ENCODE results near the gene SLC49A3.

Gene SLC49A3

GRCh38 chr4:661881-662761 is 26.8 kb downstream of the SLC49A3 start:
- H3K4me3 ChIP-seq (ENCODE audit: low read length): no peak overlapping the region
- no peak for DNase-seq (ENCODE audit: low read depth)
- no peak for TF ChIP-seq CTCF (conservative IDR thresholded peaks at IDR 0.05; ENCODE audit: low read length)

DNA sequence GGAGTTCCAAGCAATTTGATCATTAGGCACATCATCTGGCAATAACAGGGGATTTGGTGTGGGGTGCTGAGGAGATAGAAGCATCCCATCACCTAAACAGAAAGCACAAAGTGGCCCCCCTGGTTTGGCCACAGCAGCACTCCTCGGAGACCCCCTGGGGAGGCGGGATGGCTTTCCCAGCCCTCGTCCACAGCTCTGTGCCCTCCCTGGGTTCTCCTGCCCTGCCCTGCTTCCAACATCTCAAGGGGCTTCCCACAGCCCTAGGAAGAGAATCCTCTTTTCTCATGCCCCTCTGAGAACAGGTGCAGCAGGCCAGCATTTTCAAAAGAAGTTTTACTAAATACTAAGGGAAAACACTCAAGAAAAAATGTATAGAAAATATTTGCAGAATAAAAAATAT is 27.7 kb downstream of the SLC49A3 start:
- H3K4me3 ChIP-seq (ENCODE audit: low read length): no peak overlapping the region
- TF ChIP-seq CTCF (conservative IDR thresholded peaks at IDR 0.05; ENCODE audit: low read length): no peak
- no peak for DNase-seq (ENCODE audit: low read depth)

DNA sequence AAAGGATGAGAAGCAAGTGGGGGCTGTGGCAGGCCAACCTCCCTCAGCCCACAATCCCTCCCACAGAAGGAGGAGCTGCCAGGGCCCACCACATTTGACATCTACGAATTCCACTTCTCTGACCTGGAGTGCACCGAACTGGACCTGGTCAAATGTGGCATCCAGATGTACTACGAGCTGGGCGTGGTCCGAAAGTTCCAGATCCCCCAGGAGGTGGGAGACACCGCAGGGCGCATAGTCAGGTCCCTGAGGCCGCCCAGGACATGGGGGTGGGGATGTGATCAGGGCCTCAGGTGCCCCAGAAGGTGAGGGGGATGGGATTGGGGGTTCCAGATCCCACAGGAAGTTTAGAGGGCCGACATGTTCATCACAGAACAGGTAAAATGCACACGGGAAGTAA is 28.6 kb downstream of the SLC49A3 start:
- TF ChIP-seq CTCF (conservative IDR thresholded peaks at IDR 0.05; ENCODE audit: low read length): no peak
- H3K4me3 ChIP-seq (ENCODE audit: low read length): no peak overlapping the region
- no peak for DNase-seq (ENCODE audit: low read depth)

- H3K4me3 ChIP-seq (ENCODE audit: low read length): no peak overlapping the region
- TF ChIP-seq CTCF (conservative IDR thresholded peaks at IDR 0.05; ENCODE audit: low read length): no peak
- DNase-seq (ENCODE audit: low read depth): no peak
Observed at GRCh38 chr4:659851-660250, 29.1 kb downstream of the SLC49A3 start.

- H3K4me3 ChIP-seq (ENCODE audit: low read length): no peak overlapping the region
- no peak for TF ChIP-seq CTCF (conservative IDR thresholded peaks at IDR 0.05; ENCODE audit: low read length)
- no peak for DNase-seq (ENCODE audit: low read depth)
Observed at GRCh38 chr4:658681-659667, 30.0 kb downstream of the SLC49A3 start.

- no peak overlapping the region for H3K4me3 ChIP-seq (ENCODE audit: low read length)
- TF ChIP-seq CTCF (conservative IDR thresholded peaks at IDR 0.05; ENCODE audit: low read length): no peak
- DNase-seq (ENCODE audit: low read depth): no peak
Observed at GRCh38 chr4:657834-658667, 30.9 kb downstream of the SLC49A3 start.

All from AG10803 (cell line).